ENCODE results near the gene NUBP1.
A peak's percentile ranks its signal among the peaks of the same experiment; 100 is the strongest.

Gene NUBP1

GRCh38 chr16:10743610-10744369 lies at the start of gene NUBP1:
NUBP1 (plus strand) TSS chr16:10743842; CDS start chr16:10743864, 22 bp downstream.
- Histone ChIP-seq H3K27me3 (ENCODE audit: low read depth, low read length) (no peaks in the 10 kb centered on the region), H3K27ac (ENCODE audit: low read length) (peak within 1 kb of the TSS; percentile 95), H3K4me1 (ENCODE audit: control insufficient read depth in 1 of 2, insufficient read depth in 2 of 2, low read length in 2 of 2) (peaks cover 4 to 20% of the 10 kb centered on the region in 2 donors), H3K9me3 (ENCODE audit: control insufficient read depth in 1 of 2, low read length in 2 of 2) (no peaks in the 10 kb centered on the region), H3K4me3 (ENCODE audit: low read depth in 1 of 2, low read length in 2 of 2) (peak within 1 kb of the TSS; percentile 61 to 80), H3K36me3 (ENCODE audit: control insufficient read depth in 1 of 2, insufficient read depth in 2 of 2, low read length in 2 of 2) (peaks cover 0 to 16% of the 10 kb centered on the region in 2 donors)

GRCh38 chr16:10693889-10694288 lies 49.8 kb upstream of the NUBP1 start:
- H3K4me1 ChIP-seq (ENCODE audit: control insufficient read depth in 1 of 2, insufficient read depth in 2 of 2, low read length in 2 of 2), result no peaks in the 10 kb centered on the region
- H3K4me3 ChIP-seq (ENCODE audit: low read depth in 1 of 2, low read length in 2 of 2), result no peak overlapping the region
- H3K27ac ChIP-seq (ENCODE audit: low read length), result no peak overlapping the region
- no peaks in the 10 kb centered on the region for H3K36me3 ChIP-seq (ENCODE audit: control insufficient read depth in 1 of 2, insufficient read depth in 2 of 2, low read length in 2 of 2)
- no peaks in the 10 kb centered on the region for H3K27me3 ChIP-seq (ENCODE audit: low read depth, low read length)
- H3K9me3 ChIP-seq (ENCODE audit: control insufficient read depth in 1 of 2, low read length in 2 of 2), result no peaks in the 10 kb centered on the region

GRCh38 chr16:10694306-10694705 lies 49.3 kb upstream of the NUBP1 start:
- no peaks in the 10 kb centered on the region for H3K4me1 ChIP-seq (ENCODE audit: control insufficient read depth in 1 of 2, insufficient read depth in 2 of 2, low read length in 2 of 2)
- no peaks in the 10 kb centered on the region for H3K36me3 ChIP-seq (ENCODE audit: control insufficient read depth in 1 of 2, insufficient read depth in 2 of 2, low read length in 2 of 2)
- H3K4me3 ChIP-seq (ENCODE audit: low read depth in 1 of 2, low read length in 2 of 2), result no peak overlapping the region
- H3K27ac ChIP-seq (ENCODE audit: low read length), result no peak overlapping the region
- no peaks in the 10 kb centered on the region for H3K27me3 ChIP-seq (ENCODE audit: low read depth, low read length)
- no peaks in the 10 kb centered on the region for H3K9me3 ChIP-seq (ENCODE audit: control insufficient read depth in 1 of 2, low read length in 2 of 2)

GRCh38 chr16:10694830-10695229 lies 48.8 kb upstream of the NUBP1 start, which contains the start of gene TEKT5:
TEKT5 (minus strand) TSS chr16:10694930; CDS start chr16:10694873, 57 bp downstream.
- Histone ChIP-seq H3K27me3 (ENCODE audit: low read depth, low read length) (no peaks in the 10 kb centered on the region), H3K4me1 (ENCODE audit: control insufficient read depth in 1 of 2, insufficient read depth in 2 of 2, low read length in 2 of 2) (no peaks in the 10 kb centered on the region), H3K4me3 (ENCODE audit: low read depth in 1 of 2, low read length in 2 of 2) (no peak within 1 kb of the TSS), H3K9me3 (ENCODE audit: control insufficient read depth in 1 of 2, low read length in 2 of 2) (no peaks in the 10 kb centered on the region), H3K36me3 (ENCODE audit: control insufficient read depth in 1 of 2, insufficient read depth in 2 of 2, low read length in 2 of 2) (no peaks in the 10 kb centered on the region), H3K27ac (ENCODE audit: low read length) (no peak within 1 kb of the TSS)

GRCh38 chr16:10699756-10700155 lies 43.9 kb upstream of the NUBP1 start:
- Histone ChIP-seq H3K9me3 (ENCODE audit: control insufficient read depth in 1 of 2, low read length in 2 of 2) (peaks cover 0 to 2% of the 10 kb centered on the region in 2 donors), H3K4me1 (ENCODE audit: control insufficient read depth in 1 of 2, insufficient read depth in 2 of 2, low read length in 2 of 2) (no peaks in the 10 kb centered on the region), H3K36me3 (ENCODE audit: control insufficient read depth in 1 of 2, insufficient read depth in 2 of 2, low read length in 2 of 2) (no peaks in the 10 kb centered on the region), H3K27ac (ENCODE audit: low read length) (no peak overlapping the region), H3K27me3 (ENCODE audit: low read depth, low read length) (no peaks in the 10 kb centered on the region), H3K4me3 (ENCODE audit: low read depth in 1 of 2, low read length in 2 of 2) (no peak overlapping the region)

GRCh38 chr16:10708969-10709368 lies 34.7 kb upstream of the NUBP1 start:
- Histone ChIP-seq H3K4me1 (ENCODE audit: control insufficient read depth in 1 of 2, insufficient read depth in 2 of 2, low read length in 2 of 2) (no peaks in the 10 kb centered on the region), H3K9me3 (ENCODE audit: control insufficient read depth in 1 of 2, low read length in 2 of 2) (no peaks in the 10 kb centered on the region), H3K4me3 (ENCODE audit: low read depth in 1 of 2, low read length in 2 of 2) (no peak overlapping the region), H3K27ac (ENCODE audit: low read length) (no peak overlapping the region), H3K36me3 (ENCODE audit: control insufficient read depth in 1 of 2, insufficient read depth in 2 of 2, low read length in 2 of 2) (no peaks in the 10 kb centered on the region), H3K27me3 (ENCODE audit: low read depth, low read length) (no peaks in the 10 kb centered on the region)

GRCh38 chr16:10728003-10728887 lies 15.4 kb upstream of the NUBP1 start:
- peaks cover 0 to 4% of the 10 kb centered on the region in 2 donors for H3K4me1 ChIP-seq (ENCODE audit: control insufficient read depth in 1 of 2, insufficient read depth in 2 of 2, low read length in 2 of 2)
- H3K27me3 ChIP-seq (ENCODE audit: low read depth, low read length), result no peaks in the 10 kb centered on the region
- H3K36me3 ChIP-seq (ENCODE audit: control insufficient read depth in 1 of 2, insufficient read depth in 2 of 2, low read length in 2 of 2), result no peaks in the 10 kb centered on the region
- H3K27ac ChIP-seq (ENCODE audit: low read length), result no peak overlapping the region
- H3K4me3 ChIP-seq (ENCODE audit: low read depth in 1 of 2, low read length in 2 of 2), result no peak overlapping the region
- H3K9me3 ChIP-seq (ENCODE audit: control insufficient read depth in 1 of 2, low read length in 2 of 2), result no peaks in the 10 kb centered on the region

- Histone ChIP-seq H3K9me3 (ENCODE audit: control insufficient read depth in 1 of 2, low read length in 2 of 2) (no peaks in the 10 kb centered on the region), H3K27me3 (ENCODE audit: low read depth, low read length) (no peaks in the 10 kb centered on the region), H3K4me3 (ENCODE audit: low read depth in 1 of 2, low read length in 2 of 2) (no peak overlapping the region), H3K4me1 (ENCODE audit: control insufficient read depth in 1 of 2, insufficient read depth in 2 of 2, low read length in 2 of 2) (peaks cover 0 to 4% of the 10 kb centered on the region in 2 donors), H3K27ac (ENCODE audit: low read length) (no peak overlapping the region), H3K36me3 (ENCODE audit: control insufficient read depth in 1 of 2, insufficient read depth in 2 of 2, low read length in 2 of 2) (no peaks in the 10 kb centered on the region)
These were observed 14.3 kb upstream of the NUBP1 start for GRCh38 chr16:10729104-10730048.

- H3K27ac ChIP-seq (ENCODE audit: low read length), result no peak overlapping the region
- no peaks in the 10 kb centered on the region for H3K9me3 ChIP-seq (ENCODE audit: control insufficient read depth in 1 of 2, low read length in 2 of 2)
- H3K27me3 ChIP-seq (ENCODE audit: low read depth, low read length), result no peaks in the 10 kb centered on the region
These were observed 11.9 kb upstream of the NUBP1 start for GRCh38 chr16:10731790-10732189.

GRCh38 chr16:10737068-10737625 lies 6.5 kb upstream of the NUBP1 start:
- H3K4me3 ChIP-seq (ENCODE audit: low read depth in 1 of 2, low read length in 2 of 2), result peak overlapping the region in 1 of 2 donors; percentile 55

More at GRCh38 chr16:10731790-10732189, 11.9 kb upstream of the NUBP1 start:
- Histone ChIP-seq H3K4me1 (ENCODE audit: control insufficient read depth in 1 of 2, insufficient read depth in 2 of 2, low read length in 2 of 2) (peaks cover 0 to 4% of the 10 kb centered on the region in 2 donors), H3K36me3 (ENCODE audit: control insufficient read depth in 1 of 2, insufficient read depth in 2 of 2, low read length in 2 of 2) (no peaks in the 10 kb centered on the region), H3K4me3 (ENCODE audit: low read depth in 1 of 2, low read length in 2 of 2) (no peak overlapping the region)

More at GRCh38 chr16:10737068-10737625, 6.5 kb upstream of the NUBP1 start:
- H3K4me1 ChIP-seq (ENCODE audit: control insufficient read depth in 1 of 2, insufficient read depth in 2 of 2, low read length in 2 of 2), result peaks cover 0 to 5% of the 10 kb centered on the region in 2 donors
- H3K27ac ChIP-seq (ENCODE audit: low read length), result peak overlapping the region; percentile 74
- no peaks in the 10 kb centered on the region for H3K9me3 ChIP-seq (ENCODE audit: control insufficient read depth in 1 of 2, low read length in 2 of 2)
- no peaks in the 10 kb centered on the region for H3K36me3 ChIP-seq (ENCODE audit: control insufficient read depth in 1 of 2, insufficient read depth in 2 of 2, low read length in 2 of 2)
- H3K27me3 ChIP-seq (ENCODE audit: low read depth, low read length), result no peaks in the 10 kb centered on the region
